Measurements from ENCODE around the gene NPEPPS.
"Not testable (repeated sequence)": the region's sequence is repeated elsewhere in the genome, so short reads cannot be mapped to it uniquely, and the experiment has no call there.

- not testable (repeated sequence) for TF ChIP-seq EZH2 (IDR thresholded peaks at IDR 0.05; ENCODE audit: insufficient read depth, poor library complexity, severe bottlenecking); EZH2phosphoT487 (IDR thresholded peaks at IDR 0.05; ENCODE audit: insufficient read depth, low read depth)
Observed at GRCh38 chr17:47499074-47499473, 31.8 kb upstream of the NPEPPS start.

Data from GM23248 (cell line).